Activated CD4-positive, alpha-beta T cell treated with anti-CD3 and anti-CD28 coated beads for 4 hours (primary cell): ENCODE results near the gene ZNF385A.
"Not testable (repeated sequence)": the region's sequence is repeated elsewhere in the genome, so short reads cannot be mapped to it uniquely, and the experiment has no call there.

Experiments used
- DNase-seq, 2 donors: peaks; one replicate each; pipeline ENCODE4 v3.0.0-alpha.2; 2020

ZNF385A gene

DNA sequence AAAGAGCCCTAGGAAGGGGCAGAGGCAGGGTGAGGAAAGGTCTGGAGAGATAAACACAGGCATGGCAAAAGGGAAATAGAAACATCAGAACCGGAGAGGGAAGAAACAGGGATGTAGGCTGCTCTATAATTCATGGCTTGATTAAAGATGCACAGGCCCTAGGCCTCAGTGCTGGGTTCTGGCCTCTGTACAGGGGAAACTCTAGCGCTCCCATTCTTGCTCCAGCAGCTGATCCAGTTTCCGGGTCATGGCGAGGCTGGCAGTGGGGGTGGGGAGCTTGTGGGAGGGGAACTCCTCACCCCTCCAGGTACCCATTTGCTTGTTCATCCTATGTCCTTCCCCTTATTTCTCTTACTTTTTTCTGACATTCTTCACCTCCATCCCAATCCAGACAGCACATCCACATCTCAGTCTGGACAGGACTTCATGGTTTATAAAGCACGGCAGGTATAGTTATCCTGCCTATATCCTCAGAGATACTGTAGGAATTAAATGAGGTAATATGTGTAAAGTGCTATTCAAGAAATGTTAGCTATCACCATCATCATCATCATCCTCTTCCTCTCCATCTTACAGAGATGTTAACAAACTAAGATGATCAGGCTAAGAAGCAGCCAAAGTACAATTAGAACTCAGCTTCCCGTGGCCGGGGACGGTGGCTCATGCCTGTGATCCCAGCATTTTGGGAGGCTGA is 12.3 kb downstream of the ZNF385A start:
- no peak for DNase-seq

GRCh38 chr12:54371328-54372112 is 13.0 kb downstream of the ZNF385A start:
- no peak for DNase-seq

GRCh38 chr12:54370171-54370730 is 14.3 kb downstream of the ZNF385A start:
- DNase-seq = peak in 1 of 2 donors; percentile 26

GRCh38 chr12:54369597-54370131 is 14.9 kb downstream of the ZNF385A start:
- no peak for DNase-seq

- peak; percentile 85 to 95 for DNase-seq
Measured at GRCh38 chr12:54368709-54369596, 15.6 kb downstream of the ZNF385A start.

GRCh38 chr12:54368025-54368708 is 16.4 kb downstream of the ZNF385A start:
- DNase-seq = no peak

GRCh38 chr12:54364413-54364812 is 20.1 kb downstream of the ZNF385A start, which contains the start of gene GPR84:
TSS of gene GPR84 (minus strand) at chr12:54364486. CDS start at chr12:54363851, 635 bp downstream.
- DNase-seq = no peak

DNA sequence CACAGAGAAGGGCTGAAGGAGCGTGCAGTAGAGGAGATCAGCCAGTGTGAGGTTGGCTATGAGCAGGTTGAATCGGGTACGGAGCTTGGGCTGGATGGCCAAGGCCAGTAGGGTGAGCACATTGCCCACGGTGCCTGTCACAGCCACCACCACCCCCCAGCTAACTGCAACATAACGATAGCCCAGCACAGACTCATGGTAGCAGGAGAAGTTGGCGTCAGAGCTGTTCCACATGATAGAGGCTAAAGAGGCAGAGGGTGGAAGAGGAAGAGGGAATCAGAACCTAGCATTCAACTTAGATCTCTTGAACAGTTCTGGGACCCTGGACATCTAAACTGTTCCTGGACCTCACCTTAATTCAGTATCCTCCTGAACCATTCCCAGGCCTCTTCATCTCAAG is 20.9 kb downstream of the ZNF385A start:
- no peak for DNase-seq

DNA sequence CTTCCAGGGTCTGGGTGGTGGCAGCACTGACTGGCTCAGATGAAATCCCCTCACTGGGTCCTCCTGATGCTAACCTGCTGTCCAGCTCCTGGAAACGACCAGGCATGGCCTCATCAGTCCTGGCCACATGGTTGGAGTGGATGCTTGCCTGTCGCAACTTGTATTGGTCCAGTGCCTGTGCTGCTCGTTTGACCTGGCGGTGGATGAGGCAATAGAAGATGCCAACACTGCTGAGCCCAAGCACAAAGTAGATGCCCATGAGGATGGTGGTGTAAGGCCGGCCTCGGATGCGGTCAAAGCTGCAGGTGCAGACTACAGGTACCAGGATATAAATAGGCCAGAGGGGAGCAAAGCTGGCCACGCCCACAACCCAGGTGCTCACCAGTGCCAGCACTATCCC is 21.5 kb downstream of the ZNF385A start:
- no peak for DNase-seq

GRCh38 chr12:54360717-54361456 is 23.6 kb downstream of the ZNF385A start:
- DNase-seq = peak; percentile 46 to 59

- no peak for DNase-seq
Measured at GRCh38 chr12:54359762-54360351, 24.7 kb downstream of the ZNF385A start.

- DNase-seq = peak; percentile 92 to 93
Measured at GRCh38 chr12:54358945-54359761, 25.4 kb downstream of the ZNF385A start.

DNA sequence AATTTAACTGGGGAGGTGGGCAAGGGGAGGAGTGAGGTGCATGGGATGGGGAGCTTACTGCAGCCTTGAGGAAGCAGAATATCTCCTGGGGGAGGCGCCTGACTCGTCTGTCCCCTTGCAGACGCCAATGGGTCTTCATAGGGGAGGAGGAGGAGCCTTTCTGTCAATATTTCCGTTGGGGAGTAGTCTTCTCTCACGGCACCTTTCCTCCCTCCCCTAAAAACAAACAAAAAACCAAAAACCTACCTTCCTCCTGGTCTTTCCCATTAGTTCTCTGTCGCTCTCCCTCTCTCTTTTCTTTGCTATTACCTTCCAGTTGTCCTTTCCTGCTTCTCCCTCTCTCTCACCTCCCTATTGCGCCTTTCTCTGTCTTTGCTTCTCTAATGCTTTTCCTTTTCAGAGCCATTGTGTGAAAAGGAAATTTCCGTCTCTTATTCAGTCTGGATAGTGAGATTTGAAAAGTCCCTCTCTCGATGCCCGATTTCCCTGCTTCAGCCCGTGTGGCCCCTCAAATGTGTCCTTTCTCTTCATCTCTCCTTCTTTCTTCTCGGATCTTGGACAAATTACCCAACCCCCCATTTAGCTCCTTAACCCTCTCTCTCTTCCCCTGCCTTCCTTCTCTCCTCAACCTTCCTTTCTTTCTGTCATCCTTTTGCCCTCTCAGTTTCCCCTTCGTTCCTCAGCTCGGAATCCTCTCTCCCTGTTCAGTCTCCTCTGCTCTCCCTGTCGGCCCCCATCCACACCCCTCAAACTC is 26.2 kb downstream of the ZNF385A start:
- peak; percentile 52 to 59 for DNase-seq

GRCh38 chr12:54357506-54358190 is 26.9 kb downstream of the ZNF385A start:
- no peak for DNase-seq

- no peak for DNase-seq
Measured at GRCh38 chr12:54356951-54357356, 27.6 kb downstream of the ZNF385A start.

GRCh38 chr12:54356228-54356627 is 28.3 kb downstream of the ZNF385A start:
- DNase-seq = no peak

- DNase-seq = no peak
Measured at GRCh38 chr12:54355104-54355815, 29.3 kb downstream of the ZNF385A start.

- not testable (repeated sequence) for DNase-seq
Measured at GRCh38 chr12:54354271-54354670, 30.3 kb downstream of the ZNF385A start.
